Fibroblast of villous mesenchyme (primary cell): ENCODE results near the gene UNKL. TPM values are rescaled to one million over a fixed set of nuclear protein-coding genes. Genes with fewer than 3 reads are reported as not detected.

ENCODE experiments used
- DNase-seq: peaks from one replicate; pipeline ENCODE4 v3.0.0-alpha.2; 2010; ENCODE audit warnings: low read depth
- H3K4me3 ChIP-seq: 2 replicates; pipeline ENCODE4 v1.5.1; 2011; ENCODE audit warnings: low read depth, mild to moderate bottlenecking, low read length
- total RNA-seq: library from RNA; depleted of rRNA; stranded (reverse); fragments of >200 nt; gene quantifications from 2 replicates; pipeline ENCODE4 v1.2.3, GENCODE V29; 2012
- TF ChIP-seq, protein P1 (sequence below): IDR thresholded peaks from 2 replicates; pipeline ENCODE4 v1.5.1; 2012; ENCODE audit warnings: low read depth, mild to moderate bottlenecking, low read length; ENCODE audit not compliant: insufficient read depth

The UNKL gene
- total RNA-seq, 1 donor = 7.8 TPM

DNA sequence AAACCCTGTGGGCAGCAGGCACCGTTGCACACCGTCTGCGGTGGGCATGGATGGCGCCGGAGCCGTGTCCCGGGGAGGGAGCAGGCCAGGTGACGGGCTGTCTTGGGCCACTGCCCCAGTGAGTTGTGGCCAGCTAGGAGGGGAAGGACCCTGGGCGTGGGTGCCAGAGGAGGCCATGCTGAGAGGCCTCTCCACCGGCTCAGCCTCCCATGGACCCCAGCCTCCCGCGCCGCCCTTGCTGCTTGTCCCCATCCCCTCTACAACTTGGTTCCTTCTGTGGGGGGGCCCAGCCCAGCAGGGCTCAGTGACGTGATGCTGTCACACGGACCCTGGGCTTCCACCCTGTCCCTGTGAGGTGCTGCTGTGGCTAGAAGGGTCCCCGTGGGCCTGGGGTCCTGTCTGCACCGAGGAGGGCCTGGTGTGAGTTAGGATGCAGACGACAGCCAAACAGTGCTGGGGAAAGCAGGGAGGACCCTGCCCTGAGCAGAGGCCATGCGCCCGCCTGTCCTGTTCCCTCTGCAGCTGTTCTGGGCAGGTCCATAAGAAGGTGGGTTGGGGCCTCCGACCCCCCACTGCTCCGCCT, 93.8 kb downstream of the UNKL start:
- no peak overlapping the region for H3K4me3 ChIP-seq
- DNase-seq = no peak
- TF ChIP-seq, protein P1, sequence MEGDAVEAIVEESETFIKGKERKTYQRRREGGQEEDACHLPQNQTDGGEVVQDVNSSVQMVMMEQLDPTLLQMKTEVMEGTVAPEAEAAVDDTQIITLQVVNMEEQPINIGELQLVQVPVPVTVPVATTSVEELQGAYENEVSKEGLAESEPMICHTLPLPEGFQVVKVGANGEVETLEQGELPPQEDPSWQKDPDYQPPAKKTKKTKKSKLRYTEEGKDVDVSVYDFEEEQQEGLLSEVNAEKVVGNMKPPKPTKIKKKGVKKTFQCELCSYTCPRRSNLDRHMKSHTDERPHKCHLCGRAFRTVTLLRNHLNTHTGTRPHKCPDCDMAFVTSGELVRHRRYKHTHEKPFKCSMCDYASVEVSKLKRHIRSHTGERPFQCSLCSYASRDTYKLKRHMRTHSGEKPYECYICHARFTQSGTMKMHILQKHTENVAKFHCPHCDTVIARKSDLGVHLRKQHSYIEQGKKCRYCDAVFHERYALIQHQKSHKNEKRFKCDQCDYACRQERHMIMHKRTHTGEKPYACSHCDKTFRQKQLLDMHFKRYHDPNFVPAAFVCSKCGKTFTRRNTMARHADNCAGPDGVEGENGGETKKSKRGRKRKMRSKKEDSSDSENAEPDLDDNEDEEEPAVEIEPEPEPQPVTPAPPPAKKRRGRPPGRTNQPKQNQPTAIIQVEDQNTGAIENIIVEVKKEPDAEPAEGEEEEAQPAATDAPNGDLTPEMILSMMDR = no peak

DNA sequence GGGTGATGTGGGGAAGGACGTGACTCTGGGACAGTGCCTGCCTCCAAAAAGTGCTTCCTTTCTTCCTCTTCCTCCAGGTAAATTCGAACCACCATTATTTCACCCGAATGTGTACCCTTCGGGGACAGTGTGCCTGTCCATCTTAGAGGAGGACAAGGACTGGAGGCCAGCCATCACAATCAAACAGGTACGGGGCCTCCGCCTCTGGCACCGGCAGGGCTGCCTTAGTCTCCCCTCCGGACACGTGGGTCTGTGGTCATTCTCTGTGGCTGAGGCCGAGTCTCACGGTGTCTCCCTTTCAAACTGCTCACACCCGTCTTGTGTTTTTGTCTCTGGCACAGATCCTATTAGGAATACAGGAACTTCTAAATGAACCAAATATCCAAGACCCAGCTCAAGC, 94.4 kb downstream of the UNKL start:
- no peak overlapping the region for H3K4me3 ChIP-seq
- TF ChIP-seq, protein P1 = no peak
- DNase-seq = no peak

DNA sequence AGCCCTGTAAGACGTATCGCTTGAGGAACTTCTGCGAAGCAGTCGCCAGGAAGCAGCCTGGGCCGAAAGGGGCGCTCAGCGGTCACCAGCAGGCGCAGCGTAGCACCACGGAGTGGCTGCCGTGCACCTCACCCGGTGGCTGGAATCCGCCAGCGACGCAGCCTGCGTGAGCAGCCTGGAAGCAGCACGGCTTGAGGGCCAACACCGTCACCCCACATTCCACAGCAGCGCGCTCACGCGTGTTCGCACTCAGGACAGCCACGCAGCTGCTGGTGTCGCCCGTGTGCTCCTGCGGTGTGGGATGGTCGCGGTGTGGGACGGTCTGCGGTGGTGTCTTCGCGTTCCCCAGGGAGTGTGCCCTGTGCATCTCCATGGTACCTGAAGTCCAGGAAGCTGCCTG, 95.5 kb downstream of the UNKL start:
- no peak for DNase-seq
- no peak overlapping the region for H3K4me3 ChIP-seq
- TF ChIP-seq, protein P1 = no peak

DNA sequence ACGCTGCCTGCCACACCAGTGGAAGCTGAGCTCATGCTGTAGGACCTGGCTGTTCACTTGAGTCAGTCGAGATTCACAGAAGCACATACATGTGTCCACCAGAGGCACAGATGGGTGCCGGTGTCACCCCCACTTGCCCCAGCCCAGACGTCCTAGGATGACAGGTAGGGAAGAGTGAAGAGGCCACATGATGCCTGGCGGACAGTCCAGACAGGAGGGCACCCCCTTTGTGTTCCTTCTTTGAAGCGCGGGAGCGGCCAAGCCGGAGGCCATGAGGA, 96.3 kb downstream of the UNKL start:
- TF ChIP-seq, protein P1 = no peak
- DNase-seq = no peak
- no peak overlapping the region for H3K4me3 ChIP-seq

GRCh38 chr16:1317479-1318267, 96.8 kb downstream of the UNKL start:
- TF ChIP-seq, protein P1 = no peak
- DNase-seq = no peak
- no peak overlapping the region for H3K4me3 ChIP-seq

DNA sequence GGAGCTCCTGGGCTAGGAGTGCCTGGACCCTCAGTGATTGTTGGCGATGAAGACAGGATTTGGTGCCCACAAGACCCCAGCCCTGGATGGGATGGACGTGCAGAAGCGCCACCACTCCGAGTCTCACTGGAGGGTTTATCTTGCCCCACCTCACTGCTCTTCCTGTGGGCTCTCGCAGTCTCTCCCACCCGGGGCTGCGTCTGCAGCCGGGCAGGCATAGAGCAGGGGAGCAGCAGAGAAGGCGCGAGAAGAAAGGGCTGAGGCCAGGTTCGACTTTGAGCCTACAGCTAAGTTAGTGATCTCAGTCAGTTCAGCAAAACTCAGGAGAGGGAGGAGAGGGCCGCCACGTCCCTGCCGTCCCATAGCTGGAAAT, 98.5 kb downstream of the UNKL start:
- H3K4me3 ChIP-seq = no peak overlapping the region
- DNase-seq = no peak
- TF ChIP-seq, protein P1 = no peak
